ENCODE measurements around the gene ORM2. TPM values are rescaled to one million over a fixed set of nuclear protein-coding genes. Genes with fewer than 3 reads are reported as not detected.

ORM2 gene
- total and polyA plus RNA-seq, 8 donors, result 0.46 to 29.9 (median 1.7) TPM

GRCh38 chr9:114291886-114292590, 37.6 kb upstream of the ORM2 start:
- H3K9me3 ChIP-seq, result peaks cover 0 to 14% of the 10 kb centered on the region in 2 donors
- H3K4me1 ChIP-seq, result no peaks in the 10 kb centered on the region
- H3K4me3 ChIP-seq, result no peak overlapping the region
- H3K36me3 ChIP-seq, result peaks cover 3 to 7% of the 10 kb centered on the region in 2 donors
- peak in 1 of 4 donors; percentile 10 for DNase-seq
- no peak for TF ChIP-seq CTCF (IDR thresholded peaks at IDR 0.05)
- H3K27me3 ChIP-seq, result peaks cover 0 to 14% of the 10 kb centered on the region in 2 donors
- intact Hi-C loops (cut with DNase I), result loop anchor here in 1 of 2 donors (5.0 kb wide), 1 partner anchor 185 kb away; no protein-coding TSS in a partner anchor
- ATAC-seq, result no peak
- no peak overlapping the region for H3K27ac ChIP-seq

GRCh38 chr9:114294664-114295063, 35.0 kb upstream of the ORM2 start:
- intact Hi-C loops (cut with DNase I), result loop anchor here in 1 of 2 donors (5.0 kb wide), 1 partner anchor 187 kb away; no protein-coding TSS in a partner anchor
- Histone ChIP-seq H3K27ac (no peak overlapping the region), H3K27me3 (peaks cover 0 to 14% of the 10 kb centered on the region in 2 donors), H3K36me3 (peaks cover 3 to 12% of the 10 kb centered on the region in 2 donors), H3K9me3 (peaks cover 0 to 14% of the 10 kb centered on the region in 2 donors), H3K4me1 (no peaks in the 10 kb centered on the region), H3K4me3 (no peak overlapping the region)
- TF ChIP-seq CTCF (IDR thresholded peaks at IDR 0.05), result no peak
- DNase-seq, result no peak
- ATAC-seq, result no peak

GRCh38 chr9:114296338-114296737, 33.3 kb upstream of the ORM2 start:
- Histone ChIP-seq H3K9me3 (peaks cover 0 to 14% of the 10 kb centered on the region in 2 donors), H3K27me3 (peaks cover 0 to 14% of the 10 kb centered on the region in 2 donors), H3K27ac (no peak overlapping the region), H3K36me3 (peaks cover 3 to 17% of the 10 kb centered on the region in 2 donors), H3K4me1 (no peaks in the 10 kb centered on the region), H3K4me3 (no peak overlapping the region)
- intact Hi-C loops (cut with DNase I), result no loop called here
- no peak for ATAC-seq
- no peak for DNase-seq
- TF ChIP-seq CTCF (IDR thresholded peaks at IDR 0.05), result no peak

- DNase-seq (peak in 1 of 4 donors; percentile 26), ATAC-seq (no peak)
- Histone ChIP-seq H3K36me3 (peaks cover 0 to 14% of the 10 kb centered on the region in 2 donors), H3K4me1 (no peaks in the 10 kb centered on the region), H3K4me3 (no peak overlapping the region), H3K27ac (no peak overlapping the region), H3K27me3 (no peaks in the 10 kb centered on the region), H3K9me3 (peaks cover 0 to 13% of the 10 kb centered on the region in 2 donors)
- TF ChIP-seq CTCF (IDR thresholded peaks at IDR 0.05), result no peak
- intact Hi-C loops (cut with DNase I), result no loop called here
Measured at GRCh38 chr9:114299286-114300152, 30.1 kb upstream of the ORM2 start.
